BJ (cell line): ENCODE data around the gene MDH2. TPM values are rescaled to one million over a fixed set of nuclear protein-coding genes. Genes with fewer than 3 reads are reported as not detected.
"Not testable (repeated sequence)": the region's sequence is repeated elsewhere in the genome, so short reads cannot be mapped to it uniquely, and the experiment has no call there.

Source experiments
- CTCF ChIA-PET: fragments of 350-600 bp; formaldehyde crosslinking; extraction: SDS; loops from one replicate; lab custom pipeline; 2021; ENCODE audit warnings: antibody characterized with exemption, inconsistent platforms; lab: Yijun Ruan, JAX
- POLR2A ChIA-PET: fragments of 300-600 bp; sonication (Branson Sonifier 250); formaldehyde crosslinking; extraction: SDS; loops from one replicate; lab custom pipeline; 2021; ENCODE audit warnings: antibody characterized with exemption; lab: Charles Lee
- DNase-seq: peaks from one replicate; pipeline ENCODE4 v3.0.0-alpha.2; 2011; ENCODE audit warnings: low read depth
- H3K27me3 ChIP-seq: 2 replicates; pipeline ENCODE4 v1.6.0; 2011; ENCODE audit warnings: low read length; ENCODE audit not compliant: control insufficient read depth, insufficient read depth
- H3K36me3 ChIP-seq: 2 replicates; pipeline ENCODE4 v1.5.1; 2011; ENCODE audit warnings: low read length; ENCODE audit not compliant: control insufficient read depth, insufficient read depth
- H3K4me3 ChIP-seq: 2 replicates; pipeline ENCODE4 v1.5.1; 2011; ENCODE audit warnings: low read depth, mild to moderate bottlenecking, control low read depth, low read length
- CTCF ChIP-seq: IDR thresholded peaks from 2 replicates; pipeline ENCODE4 v1.5.1; 2011; ENCODE audit warnings: low read depth, mild to moderate bottlenecking, control low read depth, inconsistent platforms, low read length, moderate library complexity; ENCODE audit not compliant: insufficient read depth
- polyA plus RNA-seq: library from polyadenylated mRNA; depleted of rRNA; stranded (reverse); fragments of >200 nt; gene quantifications from 2 replicates; pipeline ENCODE4 v1.2.3, GENCODE V29; 2011

MDH2 gene
- polyA plus RNA-seq, 1 experiment = 166 TPM

GRCh38 chr7:76091506-76091905 lies 43.6 kb downstream of the MDH2 start:
- TF ChIP-seq CTCF = no peak
- H3K4me3 ChIP-seq = no peak overlapping the region
- peaks cover 5% of the 10 kb centered on the region; the same call in 1 of the 2 replicates for H3K27me3 ChIP-seq
- DNase-seq = no peak
- H3K36me3 ChIP-seq = no peaks in the 10 kb centered on the region
- ChIA-PET POLR2A (interaction anchor here (0.7 kb wide), 1 partner anchor 14 kb away, joined by 3 read pairs; no protein-coding TSS in a partner anchor), CTCF (interaction anchor here (1.0 kb wide), 1 partner anchor 17 kb away, joined by 3 read pairs; no protein-coding TSS in a partner anchor)

GRCh38 chr7:76093531-76093930 lies 45.6 kb downstream of the MDH2 start:
- CTCF ChIA-PET, H3K4me3 ChIP-seq, H3K27me3 ChIP-seq, POLR2A ChIA-PET, DNase-seq, H3K36me3 ChIP-seq: not testable (repeated sequence)

GRCh38 chr7:76094326-76094725 lies 46.4 kb downstream of the MDH2 start:
- DNase-seq, POLR2A ChIA-PET, H3K4me3 ChIP-seq, H3K36me3 ChIP-seq, CTCF ChIA-PET, H3K27me3 ChIP-seq: not testable (repeated sequence)

GRCh38 chr7:76095908-76096307 lies 48.0 kb downstream of the MDH2 start:
- TF ChIP-seq CTCF = no peak
- H3K4me3 ChIP-seq = no peak overlapping the region
- H3K36me3 ChIP-seq = no peaks in the 10 kb centered on the region
- CTCF ChIA-PET = no interaction called here
- DNase-seq = no peak
- POLR2A ChIA-PET = no interaction called here
- peaks cover 5% of the 10 kb centered on the region; the same call in 1 of the 2 replicates for H3K27me3 ChIP-seq

- DNase-seq, POLR2A ChIA-PET: not testable (repeated sequence)
These were observed 54.0 kb downstream of the MDH2 start for GRCh38 chr7:76101693-76102437.

GRCh38 chr7:76103788-76104187 lies 55.9 kb downstream of the MDH2 start:
- DNase-seq, POLR2A ChIA-PET, CTCF ChIA-PET: not testable (repeated sequence)

More at GRCh38 chr7:76101693-76102437, 54.0 kb downstream of the MDH2 start:
- H3K4me3 ChIP-seq, H3K36me3 ChIP-seq, H3K27me3 ChIP-seq, CTCF ChIA-PET: not testable (repeated sequence)

GRCh38 chr7:76106130-76106529 lies 58.2 kb downstream of the MDH2 start:
- H3K36me3 ChIP-seq, H3K4me3 ChIP-seq, H3K27me3 ChIP-seq, DNase-seq, CTCF ChIA-PET, POLR2A ChIA-PET: not testable (repeated sequence)

More at GRCh38 chr7:76103788-76104187, 55.9 kb downstream of the MDH2 start:
- not testable (repeated sequence) for H3K4me3 ChIP-seq, H3K27me3 ChIP-seq, H3K36me3 ChIP-seq
